ENCODE data around the gene LAMA4.

GRCh38 chr6:112270756-112271155 lies 16.4 kb upstream of the LAMA4 start:
- TF ChIP-seq CTCF (IDR thresholded peaks at IDR 0.05) = no peak
- no peak for TF ChIP-seq POLR2A (IDR thresholded peaks at IDR 0.05)
